K562 (cell line): ENCODE measurements around the gene FAM83E. TPM values are rescaled to one million over a fixed set of nuclear protein-coding genes. Genes with fewer than 3 reads are reported as not detected.

Experiments
- ATAC-seq: fragments of 200-7000 bp; cut with Tn5 transposase; 3 replicates; pipeline ENCODE4 v1.9.1; 2020; ENCODE audit warnings: moderate library complexity
- BruUV-seq: library from RNA; stranded (reverse); fragments of 400-500 nt; replicated peaks from 2 replicates; lab custom pipeline; 2021; lab: Mats Ljungman, UMichigan
- CTCF ChIA-PET: fragments of 300-600 bp; formaldehyde crosslinking; extraction: SDS; loops from one replicate; lab custom pipeline; 2021; ENCODE audit warnings: low intra/inter-chr PET ratio; lab: Yijun Ruan, JAX
- POLR2A ChIA-PET: fragments of 300-600, 350-650 bp; sonication (Branson Sonifier 250); formaldehyde crosslinking; extraction: SDS; loops from one replicate; lab custom pipeline; 2021; ENCODE audit warnings: antibody characterized with exemption, inconsistent platforms; lab: Yijun Ruan, JAX
- DNase-seq, 4 experiments: peaks; one replicate each; pipeline versions ENCODE4 v3.0.0 to v3.0.0-alpha.2; 2011 to 2018; ENCODE audit warnings: low spot score in 3 of 4, mixed read lengths in 3 of 4; ENCODE audit errors: extremely low read depth in 1 of 4
- FAIRE-seq: peaks from 2 replicates; lab custom pipeline; 2011; peaks lifted over from hg19 to GRCh38; lab: Jason Lieb, UNC
- H2AFZ ChIP-seq: 2 replicates; pipeline ENCODE4 v1.6.0; 2011; ENCODE audit warnings: low read depth, low read length, control low read depth, inconsistent platforms
- H3K27ac ChIP-seq: fragments of 200-600 bp; 3 replicates; pipeline ENCODE4 v1.8.0; 2011; ENCODE audit warnings: low read depth, mild to moderate bottlenecking, control low read depth, inconsistent platforms, low read length, moderate library complexity, mixed read lengths; ENCODE audit errors: extremely low read depth
- H3K27me3 ChIP-seq, 2 experiments: fragments of 300-600 bp in 1 of 2; 2 replicates in 1 of 2; 3 replicates in 1 of 2; pipeline versions ENCODE4 v1.6.0 to v1.8.0; 2011; ENCODE audit warnings: inconsistent platforms in 2 of 2, low read length in 2 of 2, mild to moderate bottlenecking in 1 of 2, mixed read lengths in 1 of 2, moderate library complexity in 1 of 2; ENCODE audit not compliant: control insufficient read depth in 2 of 2, insufficient read depth in 2 of 2
- H3K36me3 ChIP-seq: fragments of 300-600 bp; 3 replicates; pipeline ENCODE4 v1.8.0; 2011; ENCODE audit warnings: mild to moderate bottlenecking, low read length, inconsistent platforms; ENCODE audit not compliant: control insufficient read depth, insufficient read depth
- H3K4me1 ChIP-seq, 2 experiments: fragments of 200-600 bp in 1 of 2; replicated peaks in 1 of 2; 2 replicates in 1 of 2; 3 replicates in 1 of 2; pipeline versions ENCODE4 v1.5.1 to v1.8.0; 2011; ENCODE audit warnings: inconsistent platforms in 2 of 2, low read length in 2 of 2, mild to moderate bottlenecking in 1 of 2, mixed read lengths in 1 of 2, moderate library complexity in 1 of 2; ENCODE audit not compliant: control insufficient read depth in 2 of 2, insufficient read depth in 2 of 2
- H3K4me2 ChIP-seq: 2 replicates; pipeline ENCODE4 v1.6.1; 2011; ENCODE audit warnings: low read length, control low read depth, inconsistent platforms, mixed read lengths; ENCODE audit not compliant: insufficient read depth
- H3K4me3 ChIP-seq: fragments of 200-600 bp; sonication (generic), shearing (Covaris generic); 2 replicates; pipeline ENCODE4 v1.5.1; 2016; ENCODE audit warnings: control low read depth, inconsistent platforms
- H3K79me2 ChIP-seq: fragments of 200-600 bp; 3 replicates; pipeline ENCODE4 v1.8.0; 2011; ENCODE audit warnings: low read length, inconsistent platforms; ENCODE audit not compliant: control insufficient read depth, insufficient read depth
- H3K9ac ChIP-seq, 2 experiments: 2 replicates each; pipeline versions ENCODE4 v1.6.0 to v1.6.1; 2011; ENCODE audit warnings: low read depth in 2 of 2, low read length in 2 of 2, control low read depth in 1 of 2, inconsistent platforms in 1 of 2, mild to moderate bottlenecking in 1 of 2, mixed read lengths in 1 of 2; ENCODE audit not compliant: insufficient read depth in 1 of 2
- H3K9me1 ChIP-seq: one replicate; pipeline ENCODE4 v1.6.0; 2011; ENCODE audit warnings: inconsistent platforms, mild to moderate bottlenecking, low read length, moderate library complexity; ENCODE audit not compliant: control insufficient read depth, insufficient read depth
- H3K9me3 ChIP-seq: replicated peaks from 2 replicates; pipeline ENCODE4 v1.5.1; 2011; ENCODE audit warnings: low read depth, low read length, inconsistent platforms; ENCODE audit not compliant: control insufficient read depth, insufficient read depth
- H4K20me1 ChIP-seq: replicated peaks from 2 replicates; pipeline ENCODE4 v1.6.1; 2011; ENCODE audit warnings: low read length, inconsistent platforms, mixed read lengths; ENCODE audit not compliant: control insufficient read depth, insufficient read depth
- CSDE1 ChIP-seq, 2 experiments: fragments of 450-650 bp; IDR thresholded peaks; 2 replicates each; pipeline ENCODE4 v1.6.1; 2016; ENCODE audit warnings: mild to moderate bottlenecking in 1 of 2
- CTBP1 ChIP-seq: fragments of 450-650 bp; IDR thresholded peaks from 2 replicates; pipeline ENCODE4 v1.6.1; 2016; ENCODE audit warnings: borderline replicate concordance
- DMBX1 ChIP-seq: fragments of 250-450 bp; sonication (Bioruptor Pico); IDR thresholded peaks from 2 replicates; pipeline ENCODE4 v1.8.0; 2022; ENCODE audit warnings: inconsistent platforms, mild to moderate bottlenecking, moderate library complexity, borderline replicate concordance
- EGR1 ChIP-seq: fragments of 450-650 bp; conservative IDR thresholded peaks from 2 replicates; pipeline ENCODE4 v1.6.1; 2017; ENCODE audit warnings: mild to moderate bottlenecking
- ELF2 ChIP-seq: fragments of 250-450 bp; sonication (Bioruptor Pico); IDR thresholded peaks from 2 replicates; pipeline ENCODE4 v1.5.0; 2021; ENCODE audit warnings: mild to moderate bottlenecking
- FOSL1 ChIP-seq: fragments of 200-800 bp; sonication (Bioruptor generic); conservative IDR thresholded peaks from 2 replicates; pipeline ENCODE4 v1.6.1; 2016; ENCODE audit warnings: missing genetic modification characterization, missing compliant biosample characterization
- FOXK2 ChIP-seq, 2 experiments: fragments of 450-650 bp; IDR thresholded peaks in 1 of 2; conservative IDR thresholded peaks in 1 of 2; 2 replicates each; pipeline ENCODE4 v1.6.1; 2016; ENCODE audit warnings: low read depth in 2 of 2, mild to moderate bottlenecking in 1 of 2
- GATAD2A ChIP-seq: fragments of 450-650 bp; IDR thresholded peaks from 2 replicates; pipeline ENCODE4 v1.6.1; 2017
- KLF13 ChIP-seq: fragments of 450-650 bp; IDR thresholded peaks from 2 replicates; pipeline ENCODE4 v1.6.1; 2016; ENCODE audit warnings: missing genetic modification characterization, low read depth, mild to moderate bottlenecking, missing compliant biosample characterization, moderate library complexity, borderline replicate concordance
- PHF8 ChIP-seq: fragments of 200-600 bp; sonication (generic); IDR thresholded peaks from 2 replicates; pipeline ENCODE4 v1.6.1; 2012; ENCODE audit warnings: mixed run types, mild to moderate bottlenecking, inconsistent platforms, low read length, moderate library complexity, borderline replicate concordance
- PYGO2 ChIP-seq: fragments of 450-650 bp; IDR thresholded peaks from 2 replicates; pipeline ENCODE4 v1.6.1; 2016; ENCODE audit warnings: mild to moderate bottlenecking, missing genetic modification characterization, moderate library complexity, missing compliant biosample characterization
- RBM39 ChIP-seq: fragments of 200-400 bp; formaldehyde crosslinking; optimal IDR thresholded peaks from 2 replicates; pipeline ENCODE3; 2018; ENCODE audit warnings: low read depth, low read length
- STAG1 ChIP-seq: sonication (generic); formaldehyde crosslinking; IDR thresholded peaks from 2 replicates; pipeline ENCODE4 v1.5.0; 2020; ENCODE audit warnings: missing genetic modification reagents, borderline replicate concordance
- THRB ChIP-seq: fragments of 450-650 bp; formaldehyde crosslinking; conservative IDR thresholded peaks from 2 replicates; pipeline ENCODE4 v1.4.0; 2022; ENCODE audit warnings: mild to moderate bottlenecking, missing genetic modification characterization
- ZBTB9 ChIP-seq: fragments of 450-650 bp; formaldehyde crosslinking; IDR thresholded peaks from 2 replicates; pipeline ENCODE4 v1.4.0; 2020; ENCODE audit warnings: mild to moderate bottlenecking, moderate library complexity
- ZNF740 ChIP-seq, 3 experiments: fragments of 200-800 bp in 1 of 3; sonication (Bioruptor generic) in 1 of 3; sonication (generic) in 1 of 3; formaldehyde crosslinking in 1 of 3; IDR thresholded peaks; 2 replicates each; pipeline versions ENCODE4 v1.6.1 to v1.8.0; 2016 to 2022; ENCODE audit warnings: mild to moderate bottlenecking in 2 of 3, missing compliant biosample characterization in 2 of 3, missing genetic modification characterization in 2 of 3, missing genetic modification reagents in 1 of 3
- WGBS: fragments of 100-300 bp; shearing (Covaris generic); methylation state at CpG from one replicate; pipeline ENCODE4 v1.1.6; 2016; ENCODE audit warnings: low coverage, mixed read lengths; ENCODE audit not compliant: insufficient coverage; ENCODE audit errors: missing lambda C conversion rate; 5-methylcytosine and 5-hydroxymethylcytosine counted together
- in situ Hi-C: fragments of 300-500 bp; cut with MboI; formaldehyde crosslinking; loops from 4 replicates; pipeline ENCODE4 v1.15.0; 2018; ENCODE audit warnings: inconsistent platforms, mixed read lengths
- intact Hi-C: fragments of 100-400 bp; cut with micrococcal nuclease; formaldehyde crosslinking; loops from 2 replicates; pipeline ENCODE4 v1.14.2; 2022
- polyA plus RNA-seq, 8 experiments: library from polyadenylated mRNA; depleted of rRNA in 4 of 8; stranded (reverse) in 5 of 8; unstranded in 3 of 8; fragments of >200 nt; fragmentation: Nextera tagmentation in 2 of 8; fragmentation: Illumina TruSeq in 1 of 8; extraction: Ambion mirVana in 2 of 8; extraction: Trizol in 1 of 8; gene quantifications; 2 replicates each; pipeline versions ENCODE4 v1.2.1 to v1.2.3, GENCODE V29; 2011 to 2014; ENCODE audit warnings: inconsistent platforms in 1 of 8, missing spikeins in 1 of 8
- total RNA-seq, 7 experiments: library from RNA; depleted of rRNA in 6 of 7; stranded (reverse); fragments of >200 nt in 6 of 7; fragmentation: Illumina TruSeq in 2 of 7; extraction: Trizol in 2 of 7; gene quantifications; 2 replicates each; pipeline versions ENCODE4 v1.2.1 to v1.2.3, GENCODE V29; 2011 to 2021; ENCODE audit warnings: low replicate concordance in 1 of 7

Gene FAM83E
- total and polyA plus RNA-seq, 9 of the 15 experiments (the other 6 are each of a cell fraction or from before 2014, with no cell fraction given) = 0.15 to 0.87 (median 0.29) TPM; not detected in 4

GRCh38 chr19:48588670-48589401 is 26.0 kb downstream of the FAM83E start:
- H3K79me2 ChIP-seq = no peaks in the 10 kb centered on the region
- peak overlapping the region; percentile 70; the same call in 2 of the 3 replicates for H3K27ac ChIP-seq
- peak overlapping the region; percentile 54 to 90; a peak in 2 of 4 replicates for H3K9ac ChIP-seq
- H2AFZ ChIP-seq = peak overlapping the region; percentile 98
- H3K4me3 ChIP-seq = peak overlapping the region; percentile 37
- peaks cover 3 to 30% of the 10 kb centered on the region in 2 experiments; a peak in 2 of 5 replicates for H3K4me1 ChIP-seq
- no peaks in the 10 kb centered on the region for H3K9me1 ChIP-seq
- peak; percentile 92 for ATAC-seq
- POLR2A ChIA-PET = interaction anchor here (0.6 to 2.6 kb wide), 11 partner anchors 8 to 498 kb away, joined by 3 to 13 read pairs (median 3); partner anchors contain the start of genes RPL18 and SPHK2
- in situ Hi-C loops = loop anchor here (5.0 to 25.0 kb wide), 2 partner anchors 272 to 1523 kb away; no protein-coding TSS in a partner anchor
- no peaks in the 10 kb centered on the region for H3K27me3 ChIP-seq
- DNase-seq = peak; percentile 93 to 96 (median 94)
- WGBS = 2% methylated on average over 33 of the region's 36 CpGs
- FAIRE-seq = peak; percentile 84
- no peaks in the 10 kb centered on the region for H4K20me1 ChIP-seq
- no peaks in the 10 kb centered on the region for H3K36me3 ChIP-seq
- CTCF ChIA-PET = interaction anchor here (0.6 to 3.9 kb wide), 5 partner anchors 75 to 322 kb away, joined by 3 to 24 read pairs (median 4); no protein-coding TSS in a partner anchor
- no peaks in the 10 kb centered on the region for H3K9me3 ChIP-seq
- intact Hi-C loops = loop anchor here (1.0 to 5.0 kb wide), 2 partner anchors 19 to 193 kb away; no protein-coding TSS in a partner anchor
- no TSS peak for BruUV-seq
- H3K4me2 ChIP-seq = peak overlapping the region; percentile 75
- no peak for TF ChIP-seq ZNF740 (CRISPR knock-in tag; IDR thresholded peaks at IDR 0.05)
- no peak for TF ChIP-seq ZNF740 (tag; IDR thresholded peaks at IDR 0.05)
- TF ChIP-seq DMBX1 (CRISPR knock-in tag) = no peak; the same call in 1 of the 2 replicates
- TF ChIP-seq PYGO2 = no peak
- peak; percentile 49; the same call in 1 of the 2 replicates for TF ChIP-seq STAG1 (CRISPR knock-in tag)
- 0 out of 2 replicates have a peak, but pooled peaks have one; percentile 19 for TF ChIP-seq ZBTB9 (CRISPR knock-in tag)
- TF ChIP-seq GATAD2A = peak; percentile 41; the same call in 1 of the 2 replicates
- peak; percentile 89 for TF ChIP-seq EGR1
- peak; percentile 81 for TF ChIP-seq FOSL1 (tag)
- peak; percentile 89 for TF ChIP-seq CTBP1
- no peak; a peak in 1 of 4 replicates for TF ChIP-seq CSDE1 (IDR thresholded peaks at IDR 0.05)
- no peak for TF ChIP-seq ELF2
- 0 out of 2 replicates have a peak, but pooled peaks have one; percentile 24 for TF ChIP-seq THRB (CRISPR knock-in tag)
- peak; percentile 24; the same call in 1 of the 2 replicates for TF ChIP-seq KLF13 (tag)
- peak; percentile 11 to 20; a peak in 1 of 4 replicates for TF ChIP-seq FOXK2 (conservative IDR thresholded peaks at IDR 0.05 in 1 of 2, IDR thresholded peaks at IDR 0.05 in 1 of 2; ENCODE audit: low read depth in 2 of 2)
- TF ChIP-seq PHF8 = peak; percentile 50; the same call in 1 of the 2 replicates
- TF ChIP-seq RBM39 = no peak
